Ecto neural progenitor cell (in vitro differentiated cells): ENCODE results near the gene PML.

Experiments used
- DNase-seq: peaks from one replicate; pipeline ENCODE4 v3.0.0-alpha.2; 2018; ENCODE audit warnings: low spot score

Gene PML

GRCh38 chr15:73994413-73994883 is at the start of gene PML:
Gene PML, plus strand, starts transcription at chr15:73994716. Its CDS starts 97 bp downstream, at chr15:73994813.
- DNase-seq: peak; percentile 94

DNA sequence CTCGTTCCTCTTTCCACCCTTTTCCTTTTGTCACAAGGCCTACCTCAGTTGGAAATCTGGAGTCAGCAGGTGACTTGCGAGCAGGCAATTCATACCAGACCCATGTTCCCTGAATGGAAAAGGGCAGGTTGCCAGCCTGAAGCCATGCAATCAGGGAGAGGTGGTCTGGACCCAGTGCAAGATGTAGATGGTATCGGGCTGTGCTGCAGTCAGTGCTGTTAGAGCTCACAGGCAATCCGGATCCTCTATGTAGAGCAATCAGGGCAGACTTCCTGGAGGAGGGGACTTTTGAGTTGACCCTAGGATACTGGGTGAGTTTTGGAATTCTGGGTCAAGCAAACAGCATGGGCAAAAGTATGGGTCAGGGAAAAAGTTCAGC is 49.4 kb upstream of the PML start:
- no peak for DNase-seq

GRCh38 chr15:73946046-73946721 is 48.3 kb upstream of the PML start:
- DNase-seq: no peak

DNA sequence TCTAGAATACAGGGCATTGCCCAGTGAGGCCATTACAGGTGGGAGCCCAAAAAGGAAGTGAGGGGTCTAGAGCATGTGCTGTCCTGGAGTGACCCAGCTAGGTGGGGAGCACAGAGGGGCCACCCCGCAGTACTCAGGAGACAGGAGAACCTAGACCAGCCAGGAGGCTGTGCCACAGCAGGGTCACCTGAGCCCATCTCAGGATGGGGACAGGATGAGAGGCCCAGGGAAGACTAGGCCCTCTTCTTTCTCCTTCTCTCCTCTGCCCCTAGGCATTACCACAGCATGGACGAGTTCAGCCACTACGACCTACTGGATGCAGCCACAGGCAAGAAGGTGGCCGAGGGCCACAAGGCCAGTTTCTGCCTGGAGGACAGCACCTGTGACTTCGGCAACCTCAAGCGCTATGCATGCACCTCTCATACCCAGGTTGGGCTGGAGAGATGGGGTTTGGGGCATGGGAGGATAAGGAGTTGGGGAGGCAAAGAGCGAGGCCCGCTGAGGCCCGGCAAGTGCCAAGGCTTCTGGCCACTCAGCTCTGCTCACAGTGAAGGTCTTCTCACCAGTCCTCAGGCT is 47.6 kb upstream of the PML start:
- no peak for DNase-seq

GRCh38 chr15:73947651-73948050 is 46.9 kb upstream of the PML start:
- no peak for DNase-seq

DNA sequence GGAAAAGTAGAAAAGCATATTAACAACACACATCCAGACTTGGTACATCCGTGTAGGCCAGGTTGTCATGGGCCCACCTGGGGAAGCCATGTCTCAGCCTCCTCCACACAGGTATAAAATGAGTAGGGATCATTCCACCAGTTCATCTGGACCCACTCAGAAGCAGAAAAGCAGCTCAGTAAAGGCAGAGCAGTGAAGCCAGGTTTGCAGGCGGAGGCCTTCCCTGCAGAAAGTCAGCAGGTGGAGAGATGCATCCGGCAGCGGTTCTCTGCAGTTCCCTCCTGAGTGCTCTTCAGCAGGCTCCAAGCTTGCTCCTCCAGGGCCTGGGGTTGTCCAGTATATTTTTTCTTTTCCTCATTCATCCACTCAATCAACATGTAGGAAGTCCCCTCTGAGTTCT is 46.1 kb upstream of the PML start:
- no peak for DNase-seq

DNA sequence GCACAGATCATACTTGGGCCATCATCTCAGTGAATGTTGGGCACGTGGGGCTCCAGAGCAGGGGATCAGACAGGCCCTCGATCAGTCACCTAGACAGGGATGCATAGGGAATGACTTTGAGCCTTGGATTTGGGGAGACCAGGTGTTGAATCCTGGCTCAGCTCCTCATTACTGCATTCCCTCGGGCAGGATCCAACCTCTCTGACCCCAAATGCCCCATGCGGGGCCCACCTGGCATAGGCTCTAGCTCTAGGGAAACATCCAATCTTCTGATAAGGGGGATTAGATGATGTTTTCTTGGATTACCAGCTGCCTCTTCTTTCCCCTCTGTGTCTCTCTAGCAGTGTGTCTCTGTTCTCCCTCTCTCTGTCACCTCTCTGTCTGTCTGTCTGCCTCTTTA is 45.5 kb upstream of the PML start:
- no peak for DNase-seq

DNA sequence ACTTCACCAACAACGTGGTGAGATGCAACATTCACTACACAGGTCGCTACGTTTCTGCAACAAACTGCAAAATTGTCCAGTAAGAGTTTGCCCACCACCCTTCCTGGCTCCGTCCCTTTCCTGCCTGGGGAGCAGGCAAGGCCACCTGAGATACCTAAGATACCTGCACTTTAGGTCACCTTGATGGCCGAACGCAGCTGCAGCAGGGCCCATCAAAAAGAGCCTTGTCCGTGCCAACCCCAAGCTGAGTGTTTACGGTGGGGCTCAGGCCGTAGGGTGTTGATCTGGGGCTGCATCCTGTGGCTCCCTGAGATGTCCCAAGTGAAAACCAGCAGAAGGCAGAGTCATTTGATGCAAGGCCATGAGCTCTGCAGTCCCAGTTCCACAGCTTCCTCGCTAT is 45.0 kb upstream of the PML start:
- no peak for DNase-seq

DNA sequence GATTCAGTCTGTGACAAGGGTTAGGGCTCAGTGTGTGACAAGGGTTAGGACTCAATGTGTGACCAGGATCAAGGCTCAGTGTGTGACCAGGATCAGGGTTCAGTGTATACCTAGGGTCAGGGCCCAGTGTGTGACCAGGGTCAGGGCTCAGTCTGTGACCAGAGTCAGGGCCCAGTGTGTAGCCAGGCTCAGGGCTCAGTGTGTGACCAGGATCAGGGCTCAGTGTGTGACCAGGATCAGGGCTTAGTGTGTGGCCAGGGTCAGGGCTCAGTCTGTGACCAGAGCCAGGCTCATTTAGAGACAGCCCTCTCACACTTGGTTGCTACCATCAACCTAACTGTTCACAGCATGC is 44.1 kb upstream of the PML start:
- no peak for DNase-seq

- peak; percentile 84 for DNase-seq
Observed at GRCh38 chr15:73950831-73951561, 43.5 kb upstream of the PML start.

- no peak for DNase-seq
Observed at GRCh38 chr15:73951601-73952000, 42.9 kb upstream of the PML start.

DNA sequence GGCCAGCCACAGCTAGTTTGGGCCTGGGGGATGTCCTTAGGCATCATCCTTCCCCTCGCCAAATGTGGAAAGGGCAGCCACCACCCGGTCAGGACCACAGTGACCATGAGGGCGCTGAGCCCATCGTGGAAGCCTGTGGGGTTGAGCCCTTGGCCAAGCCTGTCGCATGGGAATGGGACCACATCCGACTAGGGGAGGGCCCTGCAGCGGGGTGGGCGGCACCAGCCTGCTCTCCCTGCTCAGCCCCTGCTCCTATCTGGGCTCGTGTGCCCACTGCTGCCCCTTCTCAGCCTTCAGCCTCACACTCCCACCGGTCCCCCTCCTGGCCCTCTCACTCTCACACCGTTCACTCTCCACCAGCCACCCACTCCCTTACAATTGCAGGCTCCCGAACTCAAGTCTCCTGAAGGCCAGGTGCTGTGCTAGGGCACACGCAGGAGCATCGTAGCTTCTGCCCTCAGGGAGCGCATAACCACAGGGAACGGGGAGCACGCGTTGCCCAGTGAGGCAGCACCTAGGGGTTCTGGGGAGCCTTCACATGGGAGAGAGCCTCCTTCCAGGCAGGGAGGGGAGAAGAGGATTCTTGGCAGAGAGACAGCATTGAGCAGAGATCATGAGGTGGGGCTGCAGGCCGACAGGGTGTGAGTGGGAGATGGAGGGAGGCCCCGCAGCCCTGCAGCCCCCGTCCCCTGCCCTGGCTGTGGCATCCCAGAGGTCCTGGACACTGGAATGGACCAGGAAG is 42.2 kb upstream of the PML start:
- DNase-seq: no peak

DNA sequence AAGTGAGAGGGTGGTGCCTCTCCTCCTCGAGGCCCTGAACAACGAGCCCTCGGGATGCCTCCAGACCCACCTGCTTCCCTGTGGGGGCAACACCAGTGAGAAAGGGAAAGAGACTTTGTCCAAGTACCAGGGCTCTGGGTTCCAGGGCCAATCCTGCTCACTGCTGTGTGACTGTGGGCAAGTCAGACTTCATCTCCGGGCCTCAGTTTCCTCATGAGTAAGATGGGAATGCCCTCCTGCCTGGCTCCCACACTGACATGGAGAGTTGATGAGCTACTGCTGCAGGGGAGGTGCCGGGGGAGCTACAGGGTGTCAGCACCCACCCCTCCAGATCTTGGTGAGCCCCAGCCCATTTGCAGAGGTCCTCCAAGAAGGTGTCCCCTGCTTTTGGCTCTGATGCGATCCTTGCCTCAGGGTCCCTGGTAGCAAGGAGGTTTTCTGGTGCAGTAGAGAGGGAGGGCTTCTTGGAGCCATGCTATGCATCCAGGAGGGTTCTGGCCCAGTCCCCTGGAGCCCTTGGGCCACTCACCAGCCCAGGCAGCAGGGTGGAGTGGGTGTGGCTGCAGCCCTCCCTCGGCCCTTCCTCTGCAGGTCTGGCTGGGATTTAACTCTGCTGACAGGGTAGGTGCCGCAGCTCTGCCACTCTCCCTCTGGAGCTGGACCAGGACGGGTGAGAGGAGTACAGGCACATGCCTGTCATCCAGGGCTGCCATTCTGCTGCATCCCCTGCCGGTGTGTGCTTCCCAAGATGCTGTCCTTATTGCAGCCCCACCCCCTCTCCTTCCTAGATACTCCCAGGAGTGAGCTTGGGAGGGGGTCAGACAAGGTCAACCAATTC is 41.4 kb upstream of the PML start:
- no peak for DNase-seq

- no peak for DNase-seq
Observed at GRCh38 chr15:73954188-73955145, 40.0 kb upstream of the PML start.

GRCh38 chr15:73955326-73955725 is 39.2 kb upstream of the PML start:
- no peak for DNase-seq

- no peak for DNase-seq
Observed at GRCh38 chr15:73955861-73956742, 38.4 kb upstream of the PML start.

GRCh38 chr15:73956743-73957135 is 37.8 kb upstream of the PML start:
- DNase-seq: no peak

DNA sequence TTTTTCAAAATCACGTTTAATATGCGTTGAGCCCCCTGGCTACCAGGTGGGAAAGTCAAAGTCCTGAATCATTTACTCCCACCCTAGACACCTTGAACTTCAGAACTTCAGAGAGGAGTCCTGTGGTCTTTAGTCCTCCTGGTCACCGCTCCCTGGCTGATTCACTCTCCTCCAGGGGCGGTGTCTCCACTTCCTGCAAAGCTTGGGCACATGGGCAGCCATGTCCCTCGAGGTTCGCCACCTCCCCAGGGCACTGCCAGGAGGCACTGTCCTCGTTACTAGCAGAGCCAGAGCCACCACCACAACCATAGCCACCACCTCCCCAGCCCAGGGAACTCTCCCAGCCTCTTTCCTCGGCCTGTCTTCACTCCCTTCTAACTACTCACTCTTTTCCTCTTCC is 37.2 kb upstream of the PML start:
- no peak for DNase-seq

GRCh38 chr15:73957785-73958184 is 36.7 kb upstream of the PML start:
- DNase-seq: no peak
